A673 (cell line): ENCODE measurements around the gene ANKLE1.

ENCODE experiments used
- EZH2 ChIP-seq: fragments of 200-600 bp; sonication (generic); IDR thresholded peaks from 2 replicates; pipeline ENCODE4 v1.6.1; 2017; ENCODE audit warnings: borderline replicate concordance, low read depth, mild to moderate bottlenecking, mixed read lengths, antibody characterized with exemption, low read length; ENCODE audit not compliant: poor library complexity, severe bottlenecking
- TF ChIP-seq, protein P1 (sequence below): fragments of 300-800, 200-600 bp; sonication (generic); conservative IDR thresholded peaks from 2 replicates; pipeline ENCODE4 v1.5.1; 2017; ENCODE audit warnings: low read depth, mild to moderate bottlenecking, antibody characterized with exemption, low read length, moderate library complexity, mixed read lengths

- TF ChIP-seq, protein P1, sequence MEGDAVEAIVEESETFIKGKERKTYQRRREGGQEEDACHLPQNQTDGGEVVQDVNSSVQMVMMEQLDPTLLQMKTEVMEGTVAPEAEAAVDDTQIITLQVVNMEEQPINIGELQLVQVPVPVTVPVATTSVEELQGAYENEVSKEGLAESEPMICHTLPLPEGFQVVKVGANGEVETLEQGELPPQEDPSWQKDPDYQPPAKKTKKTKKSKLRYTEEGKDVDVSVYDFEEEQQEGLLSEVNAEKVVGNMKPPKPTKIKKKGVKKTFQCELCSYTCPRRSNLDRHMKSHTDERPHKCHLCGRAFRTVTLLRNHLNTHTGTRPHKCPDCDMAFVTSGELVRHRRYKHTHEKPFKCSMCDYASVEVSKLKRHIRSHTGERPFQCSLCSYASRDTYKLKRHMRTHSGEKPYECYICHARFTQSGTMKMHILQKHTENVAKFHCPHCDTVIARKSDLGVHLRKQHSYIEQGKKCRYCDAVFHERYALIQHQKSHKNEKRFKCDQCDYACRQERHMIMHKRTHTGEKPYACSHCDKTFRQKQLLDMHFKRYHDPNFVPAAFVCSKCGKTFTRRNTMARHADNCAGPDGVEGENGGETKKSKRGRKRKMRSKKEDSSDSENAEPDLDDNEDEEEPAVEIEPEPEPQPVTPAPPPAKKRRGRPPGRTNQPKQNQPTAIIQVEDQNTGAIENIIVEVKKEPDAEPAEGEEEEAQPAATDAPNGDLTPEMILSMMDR = no peak
- TF ChIP-seq EZH2 = no peak
These were observed 50.6 kb downstream of the ANKLE1 start for GRCh38 chr19:17332360-17332676.
